C4-2B (cell line): ENCODE data around the gene DNM3.

Experiments used
- H3K27ac ChIP-seq: fragments of 450-650 bp; 2 replicates; pipeline ENCODE4 v1.5.1; 2017
- CTCF ChIP-seq: fragments of 450-650 bp; conservative IDR thresholded peaks from 2 replicates; pipeline ENCODE4 v1.5.1; 2017; ENCODE audit warnings: mild to moderate bottlenecking
- ZFX ChIP-seq: fragments of 450-650 bp; IDR thresholded peaks from 2 replicates; pipeline ENCODE4 v1.6.1; 2017

DNM3 gene

GRCh38 chr1:171884475-171884874 lies 43.2 kb downstream of the DNM3 start:
- TF ChIP-seq CTCF (no peak), ZFX (no peak)
- H3K27ac ChIP-seq: no peak overlapping the region

GRCh38 chr1:171890131-171890530 lies 48.8 kb downstream of the DNM3 start:
- no peak overlapping the region for H3K27ac ChIP-seq
- no peak for TF ChIP-seq CTCF
- no peak for TF ChIP-seq ZFX

- H3K27ac ChIP-seq: no peak overlapping the region
These were observed 55.8 kb downstream of the DNM3 start for GRCh38 chr1:171896936-171897703.

GRCh38 chr1:171898941-171899340 lies 57.6 kb downstream of the DNM3 start:
- H3K27ac ChIP-seq: no peak overlapping the region
- TF ChIP-seq CTCF: no peak
- TF ChIP-seq ZFX: no peak

More at GRCh38 chr1:171896936-171897703, 55.8 kb downstream of the DNM3 start:
- TF ChIP-seq ZFX (no peak), CTCF (no peak)

GRCh38 chr1:171899838-171900237 lies 58.5 kb downstream of the DNM3 start:
- H3K27ac ChIP-seq: no peak overlapping the region
- TF ChIP-seq ZFX (no peak), CTCF (no peak)

GRCh38 chr1:171901245-171901644 lies 59.9 kb downstream of the DNM3 start:
- TF ChIP-seq CTCF: no peak
- no peak for TF ChIP-seq ZFX
- no peak overlapping the region for H3K27ac ChIP-seq

GRCh38 chr1:171902527-171902926 lies 61.2 kb downstream of the DNM3 start:
- no peak overlapping the region for H3K27ac ChIP-seq
- TF ChIP-seq CTCF (no peak), ZFX (no peak)
